Uterus (tissue), 2 donors: ENCODE results near the gene CDH4.

Experiments used
- POLR2A ChIP-seq, 2 donors: fragments of 450-650 bp; IDR thresholded peaks; one replicate each; pipeline ENCODE4 v1.6.1; 2016; ENCODE audit warnings: antibody characterized with exemption in 2 of 2, mild to moderate bottlenecking in 1 of 2, moderate library complexity in 1 of 2
- TF ChIP-seq, protein P1 (sequence below), 4 experiments: fragments of 200-600 bp in 2 of 4; fragments of 450-650 bp in 2 of 4; sonication (generic) in 2 of 4; IDR thresholded peaks; one replicate each; pipeline ENCODE4 v1.5.1; 2016 to 2019; ENCODE audit warnings: antibody characterized with exemption in 4 of 4, mild to moderate bottlenecking in 2 of 4, moderate library complexity in 1 of 4

GRCh38 chr20:61359254-61359653, 107.2 kb downstream of the CDH4 start:
- TF ChIP-seq, protein P1, sequence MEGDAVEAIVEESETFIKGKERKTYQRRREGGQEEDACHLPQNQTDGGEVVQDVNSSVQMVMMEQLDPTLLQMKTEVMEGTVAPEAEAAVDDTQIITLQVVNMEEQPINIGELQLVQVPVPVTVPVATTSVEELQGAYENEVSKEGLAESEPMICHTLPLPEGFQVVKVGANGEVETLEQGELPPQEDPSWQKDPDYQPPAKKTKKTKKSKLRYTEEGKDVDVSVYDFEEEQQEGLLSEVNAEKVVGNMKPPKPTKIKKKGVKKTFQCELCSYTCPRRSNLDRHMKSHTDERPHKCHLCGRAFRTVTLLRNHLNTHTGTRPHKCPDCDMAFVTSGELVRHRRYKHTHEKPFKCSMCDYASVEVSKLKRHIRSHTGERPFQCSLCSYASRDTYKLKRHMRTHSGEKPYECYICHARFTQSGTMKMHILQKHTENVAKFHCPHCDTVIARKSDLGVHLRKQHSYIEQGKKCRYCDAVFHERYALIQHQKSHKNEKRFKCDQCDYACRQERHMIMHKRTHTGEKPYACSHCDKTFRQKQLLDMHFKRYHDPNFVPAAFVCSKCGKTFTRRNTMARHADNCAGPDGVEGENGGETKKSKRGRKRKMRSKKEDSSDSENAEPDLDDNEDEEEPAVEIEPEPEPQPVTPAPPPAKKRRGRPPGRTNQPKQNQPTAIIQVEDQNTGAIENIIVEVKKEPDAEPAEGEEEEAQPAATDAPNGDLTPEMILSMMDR (IDR thresholded peaks at IDR 0.05): no peak
- no peak for TF ChIP-seq POLR2A (IDR thresholded peaks at IDR 0.05)
